Neural cell (in vitro differentiated cells): ENCODE measurements around the gene GTF2A1. TPM values are rescaled to one million over a fixed set of nuclear protein-coding genes. Genes with fewer than 3 reads are reported as not detected.

Experiments
- H2AFZ ChIP-seq: fragments of 200-600, 300-800 bp; sonication (generic), shearing (Covaris generic); 2 replicates; pipeline ENCODE4 v1.6.0; 2014; ENCODE audit warnings: low read depth, mild to moderate bottlenecking, antibody characterized with exemption, low read length, moderate library complexity
- H3F3A ChIP-seq: fragments of 200-600 bp; shearing (Covaris generic); 2 replicates; pipeline ENCODE4 v1.6.1; 2016; ENCODE audit warnings: mild to moderate bottlenecking, moderate library complexity, mixed read lengths, antibody characterized with exemption, low read length; ENCODE audit not compliant: insufficient read depth, poor library complexity, severe bottlenecking
- H3K27ac ChIP-seq: fragments of 200-600, 300-800 bp; sonication (generic), shearing (Covaris generic); 2 replicates; pipeline ENCODE4 v1.5.1; 2014; ENCODE audit warnings: mild to moderate bottlenecking, low read length, moderate library complexity
- H3K27me3 ChIP-seq: fragments of 300-800, 200-600 bp; sonication (generic), shearing (Covaris generic); 2 replicates; pipeline ENCODE4 v1.6.0; 2014; ENCODE audit warnings: mild to moderate bottlenecking, low read depth, low read length, moderate library complexity; ENCODE audit not compliant: insufficient read depth
- H3K36me3 ChIP-seq: fragments of 300-800, 200-600 bp; sonication (generic), shearing (Covaris generic); 2 replicates; pipeline ENCODE4 v1.5.1; 2014; ENCODE audit warnings: mild to moderate bottlenecking, antibody characterized with exemption, low read length, moderate library complexity; ENCODE audit not compliant: insufficient read depth
- H3K4me2 ChIP-seq: fragments of 300-800, 200-600 bp; sonication (generic), shearing (Covaris generic); 2 replicates; pipeline ENCODE4 v1.6.0; 2014; ENCODE audit warnings: mild to moderate bottlenecking, low read length
- H3K4me3 ChIP-seq: fragments of 300-800, 200-600 bp; sonication (generic), shearing (Covaris generic); 2 replicates; pipeline ENCODE4 v1.5.1; 2014; ENCODE audit warnings: mild to moderate bottlenecking, low read length, moderate library complexity
- H3K79me2 ChIP-seq: fragments of 200-600 bp; shearing (Covaris generic); replicated peaks from 2 replicates; pipeline ENCODE4 v1.6.0; 2014; ENCODE audit warnings: mild to moderate bottlenecking, low read length, moderate library complexity; ENCODE audit not compliant: insufficient read depth
- H3K9ac ChIP-seq: fragments of 300-800, 200-600 bp; sonication (generic), shearing (Covaris generic); 2 replicates; pipeline ENCODE4 v1.6.1; 2016; ENCODE audit warnings: mild to moderate bottlenecking, low read length, mixed read lengths
- H3K9me2 ChIP-seq: fragments of 200-600 bp; shearing (Covaris generic); 2 replicates; pipeline ENCODE4 v1.6.1; 2016; ENCODE audit warnings: mild to moderate bottlenecking, low read length, mixed read lengths; ENCODE audit not compliant: insufficient read depth
- H3K9me3 ChIP-seq: fragments of 200-600, 300-800 bp; sonication (generic), shearing (Covaris generic); 2 replicates; pipeline ENCODE4 v1.6.1; 2016; ENCODE audit warnings: mild to moderate bottlenecking, mixed run types, low read length, moderate library complexity, mixed read lengths
- H4K20me1 ChIP-seq: fragments of 200-600 bp; shearing (Covaris generic); 2 replicates; pipeline ENCODE4 v1.6.1; 2016; ENCODE audit warnings: mild to moderate bottlenecking, mixed run types; ENCODE audit not compliant: insufficient read depth
- EP300 ChIP-seq: fragments of 450-650 bp; conservative IDR thresholded peaks from 2 replicates; pipeline ENCODE4 v1.6.1; 2014; ENCODE audit warnings: antibody characterized with exemption, mild to moderate bottlenecking, moderate library complexity; ENCODE audit not compliant: poor library complexity, severe bottlenecking
- EZH2 ChIP-seq: fragments of 200-600, 300-800 bp; shearing (Covaris generic), sonication (generic); IDR thresholded peaks from 2 replicates; pipeline ENCODE4 v1.6.1; 2014; ENCODE audit warnings: antibody characterized with exemption, low read length, borderline replicate concordance, mild to moderate bottlenecking; ENCODE audit not compliant: insufficient read depth, poor library complexity, severe bottlenecking
- MXI1 ChIP-seq: fragments of 450-650 bp; conservative IDR thresholded peaks from 2 replicates; pipeline ENCODE4 v1.6.1; 2014; ENCODE audit warnings: antibody characterized with exemption, mild to moderate bottlenecking; ENCODE audit not compliant: poor library complexity, severe bottlenecking
- POLR2AphosphoS5 ChIP-seq: IDR thresholded peaks from 2 replicates; pipeline ENCODE4 v1.6.1; 2012
- RAD21 ChIP-seq: fragments of 450-650 bp; conservative IDR thresholded peaks from 2 replicates; pipeline ENCODE4 v1.6.1; 2014; ENCODE audit warnings: antibody characterized with exemption, mild to moderate bottlenecking, moderate library complexity
- SMC3 ChIP-seq: fragments of 450-650 bp; conservative IDR thresholded peaks from 2 replicates; pipeline ENCODE4 v1.6.1; 2014; ENCODE audit warnings: antibody characterized with exemption, mild to moderate bottlenecking, moderate library complexity; ENCODE audit not compliant: poor library complexity
- TAF1 ChIP-seq: IDR thresholded peaks from 2 replicates; pipeline ENCODE4 v1.6.1; 2012; ENCODE audit warnings: low read depth
- polyA plus RNA-seq: library from polyadenylated mRNA; depleted of rRNA; stranded (reverse); fragments of >200 nt; gene quantifications from 2 replicates; pipeline ENCODE4 v1.2.3, GENCODE V29; 2014
- TF ChIP-seq, protein P1 (sequence below): fragments of 450-650 bp; IDR thresholded peaks from 2 replicates; pipeline ENCODE4 v1.5.1; 2014; ENCODE audit warnings: antibody characterized with exemption, mild to moderate bottlenecking, moderate library complexity; ENCODE audit not compliant: poor library complexity, severe bottlenecking
- TF ChIP-seq, protein P2 (sequence below): IDR thresholded peaks from 2 replicates; pipeline ENCODE4 v1.6.1; 2012; ENCODE audit warnings: borderline replicate concordance

The GTF2A1 gene
- polyA plus RNA-seq, 1 donor from 2014 or later, result 37.3 TPM

GRCh38 chr14:81164167-81164774 is 56.5 kb downstream of the GTF2A1 start:
- H3K9ac ChIP-seq, result no peak overlapping the region
- H3K4me3 ChIP-seq, result no peak overlapping the region
- no peak overlapping the region for H3K27ac ChIP-seq
- H3K36me3 ChIP-seq, result no peaks in the 10 kb centered on the region
- H2AFZ ChIP-seq, result no peak overlapping the region
- TF ChIP-seq, protein P1, sequence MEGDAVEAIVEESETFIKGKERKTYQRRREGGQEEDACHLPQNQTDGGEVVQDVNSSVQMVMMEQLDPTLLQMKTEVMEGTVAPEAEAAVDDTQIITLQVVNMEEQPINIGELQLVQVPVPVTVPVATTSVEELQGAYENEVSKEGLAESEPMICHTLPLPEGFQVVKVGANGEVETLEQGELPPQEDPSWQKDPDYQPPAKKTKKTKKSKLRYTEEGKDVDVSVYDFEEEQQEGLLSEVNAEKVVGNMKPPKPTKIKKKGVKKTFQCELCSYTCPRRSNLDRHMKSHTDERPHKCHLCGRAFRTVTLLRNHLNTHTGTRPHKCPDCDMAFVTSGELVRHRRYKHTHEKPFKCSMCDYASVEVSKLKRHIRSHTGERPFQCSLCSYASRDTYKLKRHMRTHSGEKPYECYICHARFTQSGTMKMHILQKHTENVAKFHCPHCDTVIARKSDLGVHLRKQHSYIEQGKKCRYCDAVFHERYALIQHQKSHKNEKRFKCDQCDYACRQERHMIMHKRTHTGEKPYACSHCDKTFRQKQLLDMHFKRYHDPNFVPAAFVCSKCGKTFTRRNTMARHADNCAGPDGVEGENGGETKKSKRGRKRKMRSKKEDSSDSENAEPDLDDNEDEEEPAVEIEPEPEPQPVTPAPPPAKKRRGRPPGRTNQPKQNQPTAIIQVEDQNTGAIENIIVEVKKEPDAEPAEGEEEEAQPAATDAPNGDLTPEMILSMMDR, result peak; percentile 73
- TF ChIP-seq RAD21, result peak; percentile 78
- TF ChIP-seq, protein P2, sequence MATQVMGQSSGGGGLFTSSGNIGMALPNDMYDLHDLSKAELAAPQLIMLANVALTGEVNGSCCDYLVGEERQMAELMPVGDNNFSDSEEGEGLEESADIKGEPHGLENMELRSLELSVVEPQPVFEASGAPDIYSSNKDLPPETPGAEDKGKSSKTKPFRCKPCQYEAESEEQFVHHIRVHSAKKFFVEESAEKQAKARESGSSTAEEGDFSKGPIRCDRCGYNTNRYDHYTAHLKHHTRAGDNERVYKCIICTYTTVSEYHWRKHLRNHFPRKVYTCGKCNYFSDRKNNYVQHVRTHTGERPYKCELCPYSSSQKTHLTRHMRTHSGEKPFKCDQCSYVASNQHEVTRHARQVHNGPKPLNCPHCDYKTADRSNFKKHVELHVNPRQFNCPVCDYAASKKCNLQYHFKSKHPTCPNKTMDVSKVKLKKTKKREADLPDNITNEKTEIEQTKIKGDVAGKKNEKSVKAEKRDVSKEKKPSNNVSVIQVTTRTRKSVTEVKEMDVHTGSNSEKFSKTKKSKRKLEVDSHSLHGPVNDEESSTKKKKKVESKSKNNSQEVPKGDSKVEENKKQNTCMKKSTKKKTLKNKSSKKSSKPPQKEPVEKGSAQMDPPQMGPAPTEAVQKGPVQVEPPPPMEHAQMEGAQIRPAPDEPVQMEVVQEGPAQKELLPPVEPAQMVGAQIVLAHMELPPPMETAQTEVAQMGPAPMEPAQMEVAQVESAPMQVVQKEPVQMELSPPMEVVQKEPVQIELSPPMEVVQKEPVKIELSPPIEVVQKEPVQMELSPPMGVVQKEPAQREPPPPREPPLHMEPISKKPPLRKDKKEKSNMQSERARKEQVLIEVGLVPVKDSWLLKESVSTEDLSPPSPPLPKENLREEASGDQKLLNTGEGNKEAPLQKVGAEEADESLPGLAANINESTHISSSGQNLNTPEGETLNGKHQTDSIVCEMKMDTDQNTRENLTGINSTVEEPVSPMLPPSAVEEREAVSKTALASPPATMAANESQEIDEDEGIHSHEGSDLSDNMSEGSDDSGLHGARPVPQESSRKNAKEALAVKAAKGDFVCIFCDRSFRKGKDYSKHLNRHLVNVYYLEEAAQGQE, result no peak
- TF ChIP-seq SMC3, result peak; percentile 76
- no peaks in the 10 kb centered on the region for H3K9me3 ChIP-seq
- H3F3A ChIP-seq, result no peaks in the 10 kb centered on the region
- H4K20me1 ChIP-seq, result no peaks in the 10 kb centered on the region
- no peak overlapping the region for H3K4me2 ChIP-seq
- no peaks in the 10 kb centered on the region for H3K27me3 ChIP-seq
- H3K9me2 ChIP-seq, result no peaks in the 10 kb centered on the region
- H3K79me2 ChIP-seq, result no peaks in the 10 kb centered on the region

GRCh38 chr14:81162941-81163340 is 57.8 kb downstream of the GTF2A1 start:
- Histone ChIP-seq H4K20me1 (no peaks in the 10 kb centered on the region), H3K9ac (no peak overlapping the region), H3K9me2 (no peaks in the 10 kb centered on the region)

More at GRCh38 chr14:81162941-81163340, 57.8 kb downstream of the GTF2A1 start:
- no peaks in the 10 kb centered on the region for H3K9me3 ChIP-seq
- no peaks in the 10 kb centered on the region for H3F3A ChIP-seq
- H3K36me3 ChIP-seq, result no peaks in the 10 kb centered on the region
- no peak overlapping the region for H3K4me3 ChIP-seq
- no peaks in the 10 kb centered on the region for H3K79me2 ChIP-seq
- no peak for TF ChIP-seq TAF1
- TF ChIP-seq EP300, result no peak
- TF ChIP-seq, protein P1, result no peak
- no peak for TF ChIP-seq POLR2AphosphoS5
- TF ChIP-seq, protein P2, result no peak
- TF ChIP-seq RAD21, result no peak
- no peak for TF ChIP-seq EZH2
- TF ChIP-seq MXI1, result no peak
- no peak for TF ChIP-seq SMC3
- no peak overlapping the region for H3K4me2 ChIP-seq
- no peak overlapping the region for H3K27ac ChIP-seq
- no peak overlapping the region for H2AFZ ChIP-seq
- H3K27me3 ChIP-seq, result no peaks in the 10 kb centered on the region
